PC-3 (cell line): ENCODE results near the gene RASSF5. TPM values are rescaled to one million over a fixed set of nuclear protein-coding genes. Genes with fewer than 3 reads are reported as not detected.

ENCODE experiments used
- ATAC-seq: fragments of 200-7000 bp; cut with Tn5 transposase; 2 replicates; pipeline ENCODE4 v1.9.1; 2020; ENCODE audit warnings: mild to moderate bottlenecking, moderate library complexity
- BruUV-seq: library from RNA; stranded (reverse); fragments of 400-500 nt; replicated peaks from 2 replicates; lab custom pipeline; 2021; lab: Mats Ljungman, UMichigan
- CTCF ChIA-PET: fragments of 300-600 bp; sonication (Branson Sonifier 250); formaldehyde crosslinking; loops from one replicate; lab custom pipeline; 2022; ENCODE audit warnings: antibody characterized with exemption; lab: Charles Lee
- POLR2A ChIA-PET: fragments of 300-600 bp; sonication (Branson Sonifier 250); formaldehyde crosslinking; loops from one replicate; lab custom pipeline; 2022; ENCODE audit warnings: antibody characterized with exemption; ENCODE audit not compliant: unreplicated experiment; lab: Charles Lee
- DNase-seq: peaks from one replicate; pipeline ENCODE4 v3.0.0-alpha.2; 2015
- H2AFZ ChIP-seq: fragments of 300-600 bp; sonication (generic); 2 replicates; pipeline ENCODE4 v1.6.0; 2016; ENCODE audit warnings: antibody characterized with exemption, low read length
- H3F3A ChIP-seq: fragments of 300-600 bp; sonication (generic); one replicate; pipeline ENCODE4 v1.6.0; 2017; ENCODE audit warnings: antibody characterized with exemption, low read length, control low read depth, mild to moderate bottlenecking; ENCODE audit not compliant: unreplicated experiment
- H3K27ac ChIP-seq: fragments of 300-600 bp; sonication (generic); 2 replicates; pipeline ENCODE4 v1.5.1; 2016; ENCODE audit warnings: mild to moderate bottlenecking, low read length
- H3K27me3 ChIP-seq: fragments of 300-600 bp; sonication (generic); 2 replicates; pipeline ENCODE4 v1.6.1; 2016; ENCODE audit warnings: low read length, mixed read lengths
- H3K36me3 ChIP-seq: fragments of 300-600 bp; sonication (generic); 2 replicates; pipeline ENCODE4 v1.6.1; 2016; ENCODE audit warnings: low read depth, mixed run types, low read length, mixed read lengths
- H3K4me1 ChIP-seq: fragments of 300-600 bp; sonication (generic); 2 replicates; pipeline ENCODE4 v1.5.1; 2016; ENCODE audit warnings: low read length; ENCODE audit not compliant: insufficient read depth
- H3K4me2 ChIP-seq: fragments of 300-600 bp; sonication (generic); 2 replicates; pipeline ENCODE4 v1.6.0; 2016; ENCODE audit warnings: low read length
- H3K4me3 ChIP-seq: fragments of 300-600 bp; sonication (generic); 2 replicates; pipeline ENCODE4 v1.5.1; 2016; ENCODE audit warnings: mild to moderate bottlenecking, low read length, mixed read lengths
- H3K79me2 ChIP-seq: fragments of 300-600 bp; sonication (generic); 2 replicates; pipeline ENCODE4 v1.6.1; 2017; ENCODE audit warnings: low read length, mixed read lengths
- H3K9ac ChIP-seq: fragments of 300-600 bp; sonication (generic); 2 replicates; pipeline ENCODE4 v1.6.0; 2016; ENCODE audit warnings: mild to moderate bottlenecking, low read length
- H3K9me2 ChIP-seq: fragments of 300-600 bp; sonication (generic); replicated peaks from 2 replicates; pipeline ENCODE4 v1.6.1; 2016; ENCODE audit warnings: mixed run types, low read length, mixed read lengths
- H3K9me3 ChIP-seq: fragments of 300-600 bp; sonication (generic); 2 replicates; pipeline ENCODE4 v1.6.1; 2016; ENCODE audit warnings: low read length, mixed read lengths
- H4K20me1 ChIP-seq: fragments of 300-600 bp; sonication (generic); 2 replicates; pipeline ENCODE4 v1.6.1; 2016; ENCODE audit warnings: low read length, mixed read lengths
- EZH2 ChIP-seq: fragments of 300-600 bp; sonication (generic); IDR thresholded peaks from one replicate; pipeline ENCODE4 v1.6.1; 2017; ENCODE audit warnings: antibody characterized with exemption, mild to moderate bottlenecking, low read length; ENCODE audit not compliant: unreplicated experiment
- EZH2phosphoT487 ChIP-seq: fragments of 300-600 bp; sonication (generic); IDR thresholded peaks from 2 replicates; pipeline ENCODE4 v1.6.1; 2018; ENCODE audit warnings: mild to moderate bottlenecking, antibody characterized with exemption, low read length, borderline replicate concordance
- intact Hi-C: fragments of 100-400 bp; cut with micrococcal nuclease; formaldehyde crosslinking; loops from 2 replicates; pipeline ENCODE4 v1.9.0; 2023
- total RNA-seq: library from RNA; depleted of rRNA; stranded (reverse); fragments of >200 nt; gene quantifications from 2 replicates; pipeline ENCODE4 v1.2.3, GENCODE V29; 2014
- TF ChIP-seq, protein P1 (sequence below): fragments of 300-600 bp; sonication (generic); conservative IDR thresholded peaks from 2 replicates; pipeline ENCODE4 v1.5.1; 2017; ENCODE audit warnings: antibody characterized with exemption, low read depth, mild to moderate bottlenecking, low read length

The RASSF5 gene
- total RNA-seq, 1 experiment from 2014 or later = 15.5 TPM

GRCh38 chr1:206471415-206471801 is 35.9 kb upstream of the RASSF5 start:
- H3K79me2 ChIP-seq = peaks cover 14% of the 10 kb centered on the region
- no peak overlapping the region for H3K27ac ChIP-seq
- no TSS peak for BruUV-seq
- ATAC-seq (no peak), DNase-seq (no peak)
- H4K20me1 ChIP-seq = no peaks in the 10 kb centered on the region
- CTCF ChIA-PET = interaction anchor here (0.6 to 2.9 kb wide), 3 partner anchors 8 to 84 kb away, joined by 3 to 29 read pairs (median 4); no protein-coding TSS in a partner anchor
- H3F3A ChIP-seq = no peaks in the 10 kb centered on the region
- H3K4me2 ChIP-seq = peak overlapping the region; percentile 91
- no peaks in the 10 kb centered on the region for H3K9me2 ChIP-seq
- H3K27me3 ChIP-seq = no peaks in the 10 kb centered on the region
- H3K9ac ChIP-seq = peak overlapping the region; percentile 69; the same call in 1 of the 2 replicates
- no peak for TF ChIP-seq EZH2phosphoT487
- intact Hi-C loops = loop anchor here (1.0 kb wide), 1 partner anchor 9 kb away; no protein-coding TSS in a partner anchor
- POLR2A ChIA-PET = no interaction called here
- no peaks in the 10 kb centered on the region for H3K9me3 ChIP-seq
- peaks cover 23% of the 10 kb centered on the region for H3K36me3 ChIP-seq
- H2AFZ ChIP-seq = no peak overlapping the region
- H3K4me3 ChIP-seq = peak overlapping the region; percentile 76
- H3K4me1 ChIP-seq = peaks cover 41% of the 10 kb centered on the region

GRCh38 chr1:206472024-206472423 is 35.3 kb upstream of the RASSF5 start:
- ATAC-seq = no peak
- H3F3A ChIP-seq = no peaks in the 10 kb centered on the region
- no peak for DNase-seq
- no TSS peak for BruUV-seq
- intact Hi-C loops = no loop called here
- H3K27me3 ChIP-seq = no peaks in the 10 kb centered on the region
- no peak overlapping the region for H3K4me3 ChIP-seq
- H3K9ac ChIP-seq = no peak overlapping the region
- TF ChIP-seq EZH2 (no peak), EZH2phosphoT487 (no peak)
- TF ChIP-seq, protein P1, sequence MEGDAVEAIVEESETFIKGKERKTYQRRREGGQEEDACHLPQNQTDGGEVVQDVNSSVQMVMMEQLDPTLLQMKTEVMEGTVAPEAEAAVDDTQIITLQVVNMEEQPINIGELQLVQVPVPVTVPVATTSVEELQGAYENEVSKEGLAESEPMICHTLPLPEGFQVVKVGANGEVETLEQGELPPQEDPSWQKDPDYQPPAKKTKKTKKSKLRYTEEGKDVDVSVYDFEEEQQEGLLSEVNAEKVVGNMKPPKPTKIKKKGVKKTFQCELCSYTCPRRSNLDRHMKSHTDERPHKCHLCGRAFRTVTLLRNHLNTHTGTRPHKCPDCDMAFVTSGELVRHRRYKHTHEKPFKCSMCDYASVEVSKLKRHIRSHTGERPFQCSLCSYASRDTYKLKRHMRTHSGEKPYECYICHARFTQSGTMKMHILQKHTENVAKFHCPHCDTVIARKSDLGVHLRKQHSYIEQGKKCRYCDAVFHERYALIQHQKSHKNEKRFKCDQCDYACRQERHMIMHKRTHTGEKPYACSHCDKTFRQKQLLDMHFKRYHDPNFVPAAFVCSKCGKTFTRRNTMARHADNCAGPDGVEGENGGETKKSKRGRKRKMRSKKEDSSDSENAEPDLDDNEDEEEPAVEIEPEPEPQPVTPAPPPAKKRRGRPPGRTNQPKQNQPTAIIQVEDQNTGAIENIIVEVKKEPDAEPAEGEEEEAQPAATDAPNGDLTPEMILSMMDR = no peak
- POLR2A ChIA-PET = no interaction called here
- H3K4me1 ChIP-seq = peaks cover 41% of the 10 kb centered on the region
- no peak overlapping the region for H2AFZ ChIP-seq
- H3K9me2 ChIP-seq = no peaks in the 10 kb centered on the region
- CTCF ChIA-PET = no interaction called here
- H3K4me2 ChIP-seq = no peak overlapping the region
- H3K9me3 ChIP-seq = no peaks in the 10 kb centered on the region
- no peak overlapping the region for H3K27ac ChIP-seq
- H3K79me2 ChIP-seq = peaks cover 14% of the 10 kb centered on the region
- H4K20me1 ChIP-seq = no peaks in the 10 kb centered on the region
- H3K36me3 ChIP-seq = peaks cover 25% of the 10 kb centered on the region

GRCh38 chr1:206472454-206472853 is 34.9 kb upstream of the RASSF5 start:
- no peak overlapping the region for H3K4me3 ChIP-seq
- no peaks in the 10 kb centered on the region for H3F3A ChIP-seq
- TF ChIP-seq EZH2phosphoT487 (no peak), EZH2 (no peak)
- TF ChIP-seq, protein P1 = no peak
- H3K27ac ChIP-seq = no peak overlapping the region
- no peak overlapping the region for H3K9ac ChIP-seq
- BruUV-seq = no TSS peak
- no peaks in the 10 kb centered on the region for H3K27me3 ChIP-seq
- no peaks in the 10 kb centered on the region for H3K9me2 ChIP-seq
- H4K20me1 ChIP-seq = no peaks in the 10 kb centered on the region
- POLR2A ChIA-PET = no interaction called here
- peaks cover 41% of the 10 kb centered on the region for H3K4me1 ChIP-seq
- H3K36me3 ChIP-seq = peaks cover 25% of the 10 kb centered on the region
- intact Hi-C loops = no loop called here
- H3K79me2 ChIP-seq = peaks cover 14% of the 10 kb centered on the region
- CTCF ChIA-PET = no interaction called here
- no peak overlapping the region for H2AFZ ChIP-seq
- ATAC-seq (no peak), DNase-seq (no peak)
- no peak overlapping the region for H3K4me2 ChIP-seq
- H3K9me3 ChIP-seq = no peaks in the 10 kb centered on the region
